GM10248 (cell line): ENCODE results near the gene HEY2.

Experiments used
- CTCF ChIA-PET: fragments of 300-600 bp; sonication (Branson Sonifier 250); formaldehyde crosslinking; extraction: SDS; loops from one replicate; lab custom pipeline; 2021; ENCODE audit warnings: antibody characterized with exemption; lab: Yijun Ruan, JAX
- POLR2A ChIA-PET: fragments of 350-650 bp; sonication (Branson Sonifier 250); formaldehyde crosslinking; extraction: SDS; loops from one replicate; lab custom pipeline; 2020; ENCODE audit warnings: antibody characterized with exemption; lab: Yijun Ruan, JAX
- DNase-seq: peaks from one replicate; pipeline ENCODE4 v3.0.0; 2012; ENCODE audit errors: extremely low spot score
- TF ChIP-seq, protein P1 (sequence below): IDR thresholded peaks from 2 replicates; pipeline ENCODE4 v1.5.1; 2012; ENCODE audit warnings: mild to moderate bottlenecking, low read depth; ENCODE audit errors: extremely low read depth, missing control alignments, control extremely low read depth

Gene HEY2

DNA sequence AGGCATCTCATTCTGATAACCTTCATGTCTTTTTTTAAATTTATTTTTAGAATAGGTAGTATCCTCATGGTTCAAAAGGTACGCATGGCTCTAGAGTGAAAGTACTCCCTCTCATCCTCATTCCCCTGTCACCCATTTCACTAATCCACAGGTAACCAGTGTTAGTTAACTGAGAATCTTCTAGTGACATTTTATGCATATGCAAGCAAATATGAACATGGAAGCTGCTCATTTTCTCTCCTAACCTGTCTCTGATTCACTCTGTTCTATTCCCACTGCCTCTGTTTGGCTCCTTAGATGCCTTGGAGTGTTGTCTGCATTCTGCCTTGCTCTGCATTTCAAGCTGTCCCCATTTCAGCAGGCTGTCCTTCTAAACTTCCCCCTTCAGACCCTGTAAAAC, 45.9 kb downstream of the HEY2 start:
- ChIA-PET CTCF (interaction anchor here (2.8 to 17.5 kb wide), 4 partner anchors 10 to 484 kb away, joined by 6 to 241 read pairs (median 76); partner anchors contain the start of gene HINT3), POLR2A (no interaction called here)
- TF ChIP-seq, protein P1, sequence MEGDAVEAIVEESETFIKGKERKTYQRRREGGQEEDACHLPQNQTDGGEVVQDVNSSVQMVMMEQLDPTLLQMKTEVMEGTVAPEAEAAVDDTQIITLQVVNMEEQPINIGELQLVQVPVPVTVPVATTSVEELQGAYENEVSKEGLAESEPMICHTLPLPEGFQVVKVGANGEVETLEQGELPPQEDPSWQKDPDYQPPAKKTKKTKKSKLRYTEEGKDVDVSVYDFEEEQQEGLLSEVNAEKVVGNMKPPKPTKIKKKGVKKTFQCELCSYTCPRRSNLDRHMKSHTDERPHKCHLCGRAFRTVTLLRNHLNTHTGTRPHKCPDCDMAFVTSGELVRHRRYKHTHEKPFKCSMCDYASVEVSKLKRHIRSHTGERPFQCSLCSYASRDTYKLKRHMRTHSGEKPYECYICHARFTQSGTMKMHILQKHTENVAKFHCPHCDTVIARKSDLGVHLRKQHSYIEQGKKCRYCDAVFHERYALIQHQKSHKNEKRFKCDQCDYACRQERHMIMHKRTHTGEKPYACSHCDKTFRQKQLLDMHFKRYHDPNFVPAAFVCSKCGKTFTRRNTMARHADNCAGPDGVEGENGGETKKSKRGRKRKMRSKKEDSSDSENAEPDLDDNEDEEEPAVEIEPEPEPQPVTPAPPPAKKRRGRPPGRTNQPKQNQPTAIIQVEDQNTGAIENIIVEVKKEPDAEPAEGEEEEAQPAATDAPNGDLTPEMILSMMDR = no peak
- DNase-seq = no peak

DNA sequence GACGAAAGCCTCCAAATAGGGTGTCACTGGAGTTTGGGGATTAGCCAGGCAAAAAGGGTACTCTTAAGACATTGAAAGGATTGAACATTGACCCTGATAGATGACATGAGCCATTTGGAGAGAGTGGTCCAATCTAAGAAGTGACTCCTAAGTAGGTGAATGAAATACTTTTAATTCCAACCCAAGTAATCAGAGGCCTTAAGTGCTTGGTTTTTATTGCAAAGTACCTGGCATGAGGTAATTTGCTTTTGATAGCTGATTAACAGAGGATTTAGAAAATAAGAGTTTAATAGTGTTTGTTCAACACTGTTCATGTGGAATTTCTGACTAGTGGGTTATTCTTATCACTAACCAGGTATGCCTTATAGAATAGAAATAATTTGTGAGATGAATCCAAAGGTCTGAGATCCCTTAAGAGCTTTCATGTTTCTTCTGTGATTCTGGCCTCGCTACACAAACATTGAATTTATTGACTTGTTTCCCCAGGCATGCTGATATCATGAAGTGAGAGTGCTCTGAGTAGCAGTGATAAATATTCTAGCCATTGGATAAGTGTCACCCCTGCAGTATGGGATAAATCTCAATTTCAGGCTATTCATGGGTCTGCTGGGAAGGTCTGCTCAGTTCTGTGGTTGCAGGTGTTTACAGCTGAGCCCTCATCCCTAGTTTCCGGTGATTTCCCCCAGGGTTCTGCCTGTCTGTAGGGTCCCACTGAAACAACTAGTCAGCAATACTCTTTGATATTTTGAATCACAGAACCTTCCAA, 47.9 kb downstream of the HEY2 start:
- TF ChIP-seq, protein P1 = no peak
- ChIA-PET POLR2A (no interaction called here), CTCF (interaction anchor here (1.1 to 17.5 kb wide), 6 partner anchors 11 to 159 kb away, joined by 3 to 241 read pairs (median 4); partner anchors contain the start of gene HINT3)

GRCh38 chr6:125797886-125798444, 48.5 kb downstream of the HEY2 start:
- TF ChIP-seq, protein P1 = no peak
- DNase-seq = no peak
- CTCF ChIA-PET = interaction anchor here (1.0 to 17.5 kb wide), 6 partner anchors 12 to 488 kb away, joined by 3 to 241 read pairs (median 4); partner anchors contain the start of gene HINT3
- POLR2A ChIA-PET = no interaction called here

More for the DNA sequence above, 47.9 kb downstream of the HEY2 start:
- no peak for DNase-seq

DNA sequence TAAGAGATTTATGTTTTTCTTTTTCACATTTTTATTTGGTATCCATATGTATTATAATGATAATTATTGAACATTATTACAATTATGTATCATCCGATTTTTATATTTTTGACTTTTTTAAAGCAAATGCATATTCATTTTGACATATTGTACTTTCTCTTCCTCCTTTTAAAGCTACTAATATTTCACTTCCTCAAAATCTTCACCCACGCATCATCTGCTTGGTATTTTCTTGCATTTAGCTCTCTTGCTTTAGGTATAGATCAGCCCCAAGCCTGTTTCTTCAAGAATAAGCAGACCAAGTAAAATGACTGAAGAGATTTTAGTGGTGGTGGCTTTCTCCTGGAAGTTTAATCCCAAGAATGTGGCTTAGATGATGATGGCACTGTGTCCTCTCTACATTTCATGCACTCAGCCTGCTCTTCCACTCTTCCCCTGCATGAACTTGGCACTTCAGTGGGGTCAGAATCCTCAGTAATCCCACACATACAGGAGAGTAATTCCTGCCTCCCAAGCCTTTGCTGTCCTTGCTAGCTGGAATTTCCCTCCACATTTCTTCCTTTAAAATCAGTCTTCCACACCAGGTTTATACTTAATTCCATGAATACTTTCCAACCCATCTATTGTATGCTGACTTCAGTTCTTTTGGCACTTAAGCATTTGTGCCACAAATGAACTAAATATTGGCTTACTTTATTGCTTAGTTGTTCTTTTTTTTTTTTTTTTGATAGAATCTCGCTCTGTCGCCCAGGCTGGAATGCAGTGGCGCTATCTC, 49.5 kb downstream of the HEY2 start:
- peak; percentile 69 for DNase-seq
- CTCF ChIA-PET = interaction anchor here (0.9 to 17.5 kb wide), 7 partner anchors 9 to 489 kb away, joined by 3 to 241 read pairs (median 4); partner anchors contain the start of genes HINT3 and NCOA7
- TF ChIP-seq, protein P1 = no peak
- POLR2A ChIA-PET = no interaction called here

DNA sequence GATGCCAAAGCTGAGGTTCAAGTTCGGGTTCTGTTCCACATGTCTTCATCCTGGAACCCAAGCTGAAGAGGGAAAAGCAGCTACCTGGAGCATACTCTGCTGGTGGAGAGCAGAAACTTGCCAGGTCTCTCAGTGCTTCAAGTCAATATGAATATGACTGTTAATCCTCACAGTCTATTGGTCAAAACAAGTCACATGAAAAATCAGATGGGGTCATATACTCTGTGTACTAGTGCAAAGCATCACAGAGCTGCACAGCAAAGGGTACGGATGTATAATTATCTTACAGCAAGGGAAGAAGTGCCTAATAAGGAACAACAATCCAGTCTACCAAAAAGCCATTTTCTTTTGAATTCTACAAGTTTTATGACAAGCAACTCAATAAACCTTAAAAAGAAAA, 53.0 kb downstream of the HEY2 start:
- TF ChIP-seq, protein P1 = no peak
- ChIA-PET POLR2A (no interaction called here), CTCF (interaction anchor here (1.4 to 2.6 kb wide), 4 partner anchors 12 to 153 kb away, joined by 3 to 15 read pairs (median 4); partner anchors contain the start of gene NCOA7)
- no peak for DNase-seq

DNA sequence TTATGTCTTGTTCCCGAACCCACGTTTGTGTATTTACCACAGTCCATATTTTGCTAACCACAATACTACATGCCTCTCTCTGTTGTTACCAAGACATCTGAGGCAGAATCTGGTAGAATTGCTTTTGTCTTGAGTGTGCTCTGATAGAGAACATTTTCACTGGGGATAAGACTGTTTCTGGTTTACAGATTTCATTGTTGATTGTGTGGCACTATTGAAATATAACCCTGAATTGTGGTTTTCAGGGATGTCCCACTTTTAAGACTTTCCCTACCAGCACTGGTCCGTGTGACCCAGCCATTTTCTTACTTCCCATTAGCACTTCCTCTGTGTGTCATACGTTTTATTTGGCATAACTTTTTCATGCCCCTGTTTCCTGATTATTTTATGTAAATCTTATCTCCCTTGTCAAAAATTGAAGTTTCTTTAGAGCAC, 53.5 kb downstream of the HEY2 start:
- DNase-seq = no peak
- CTCF ChIA-PET = interaction anchor here (1.7 to 2.6 kb wide), 2 partner anchors 12 to 153 kb away, joined by 6 to 15 read pairs; partner anchors contain the start of gene NCOA7
- POLR2A ChIA-PET = no interaction called here
- TF ChIP-seq, protein P1 = no peak
